Measurements from ENCODE around the gene MSI2.
"Not testable (repeated sequence)": the region's sequence is repeated elsewhere in the genome, so short reads cannot be mapped to it uniquely, and the experiment has no call there.

MSI2 gene

GRCh38 chr17:57619061-57619937 lies 363.0 kb downstream of the MSI2 start:
- peak; percentile 74 for DNase-seq (ENCODE audit: low spot score)

GRCh38 chr17:57620576-57620975 lies 364.3 kb downstream of the MSI2 start:
- no peak for DNase-seq (ENCODE audit: low spot score)

- DNase-seq (ENCODE audit: low spot score) = not testable (repeated sequence)
Observed at GRCh38 chr17:57621791-57622190, 365.5 kb downstream of the MSI2 start.

- no peak for DNase-seq (ENCODE audit: low spot score)
Observed at GRCh38 chr17:57622306-57622682, 366.0 kb downstream of the MSI2 start.

- peak; percentile 68 for DNase-seq (ENCODE audit: low spot score)
Observed at GRCh38 chr17:57622683-57623433, 366.5 kb downstream of the MSI2 start.

GRCh38 chr17:57623620-57624019 lies 367.3 kb downstream of the MSI2 start:
- DNase-seq (ENCODE audit: low spot score) = no peak

GRCh38 chr17:57624386-57624785 lies 368.1 kb downstream of the MSI2 start:
- DNase-seq (ENCODE audit: low spot score) = no peak

GRCh38 chr17:57625511-57625910 lies 369.2 kb downstream of the MSI2 start:
- no peak for DNase-seq (ENCODE audit: low spot score)

- no peak for DNase-seq (ENCODE audit: low spot score)
Observed at GRCh38 chr17:57625957-57626356, 369.6 kb downstream of the MSI2 start.

GRCh38 chr17:57626520-57627210 lies 370.3 kb downstream of the MSI2 start:
- DNase-seq (ENCODE audit: low spot score) = no peak

GRCh38 chr17:57627591-57627990 lies 371.3 kb downstream of the MSI2 start:
- DNase-seq (ENCODE audit: low spot score) = no peak

GRCh38 chr17:57628421-57628820 lies 372.1 kb downstream of the MSI2 start:
- no peak for DNase-seq (ENCODE audit: low spot score)

- DNase-seq (ENCODE audit: low spot score) = peak; percentile 34
Observed at GRCh38 chr17:57629470-57629869, 373.1 kb downstream of the MSI2 start.

GRCh38 chr17:57629886-57630285 lies 373.6 kb downstream of the MSI2 start:
- no peak for DNase-seq (ENCODE audit: low spot score)

- DNase-seq (ENCODE audit: low spot score) = no peak
Observed at GRCh38 chr17:57630736-57631135, 374.4 kb downstream of the MSI2 start.

GRCh38 chr17:57631871-57632270 lies 375.5 kb downstream of the MSI2 start:
- no peak for DNase-seq (ENCODE audit: low spot score)

- no peak for DNase-seq (ENCODE audit: low spot score)
Observed at GRCh38 chr17:57632294-57632693, 376.0 kb downstream of the MSI2 start.

GRCh38 chr17:57633236-57633635 lies 376.9 kb downstream of the MSI2 start:
- no peak for DNase-seq (ENCODE audit: low spot score)

- peak; percentile 21 for DNase-seq (ENCODE audit: low spot score)
Observed at GRCh38 chr17:57634713-57635465, 378.6 kb downstream of the MSI2 start.

GRCh38 chr17:57636274-57636673 lies 380.0 kb downstream of the MSI2 start:
- DNase-seq (ENCODE audit: low spot score) = no peak

GRCh38 chr17:57636985-57637665 lies 380.8 kb downstream of the MSI2 start:
- no peak for DNase-seq (ENCODE audit: low spot score)
